ENCODE data around the gene PTPRR. TPM values are rescaled to one million over a fixed set of nuclear protein-coding genes. Genes with fewer than 3 reads are reported as not detected.

The PTPRR gene
- total RNA-seq, 4 donors from 2014 or later = not detected

- 56% methylated on average over 6 of the region's 6 CpGs for WGBS
- no peak for DNase-seq (ENCODE audit: low spot score in 2 of 2)
- H3K9me3 ChIP-seq = no peaks in the 10 kb centered on the region
Measured at GRCh38 chr12:70637303-70638085, 283.0 kb downstream of the PTPRR start, which contains the start of gene PTPRB. Gene PTPRB (minus strand): TSS chr12:70637429. CDS start chr12:70637395, 34 bp downstream.

GRCh38 chr12:70635755-70636154 lies 284.8 kb downstream of the PTPRR start:
- peak overlapping the region; percentile 27 for H3K4me3 ChIP-seq
- no peaks in the 10 kb centered on the region for H3K9me3 ChIP-seq
- WGBS = 89% methylated on average over 7 of the region's 7 CpGs
- no peaks in the 10 kb centered on the region for H3K4me1 ChIP-seq
- no peaks in the 10 kb centered on the region for H3K36me3 ChIP-seq
- no peaks in the 10 kb centered on the region for H3K27me3 ChIP-seq
- H3K27ac ChIP-seq = no peak overlapping the region
- DNase-seq (ENCODE audit: low spot score in 2 of 2) = no peak
- TF ChIP-seq CTCF (IDR thresholded peaks at IDR 0.05) (no peak), POLR2AphosphoS5 (IDR thresholded peaks at IDR 0.05) (no peak), EP300 (IDR thresholded peaks at IDR 0.05) (no peak), POLR2A (IDR thresholded peaks at IDR 0.05) (no peak)

More at GRCh38 chr12:70637303-70638085, 283.0 kb downstream of the PTPRR start, which contains the start of gene PTPRB:
- Histone ChIP-seq H3K27ac (peak within 1 kb of the TSS; percentile 55), H3K27me3 (no peaks in the 10 kb centered on the region), H3K4me3 (peak within 1 kb of the TSS; percentile 27), H3K4me1 (no peaks in the 10 kb centered on the region), H3K36me3 (no peaks in the 10 kb centered on the region)
- no peak for TF ChIP-seq POLR2AphosphoS5 (IDR thresholded peaks at IDR 0.05)
- no peak for TF ChIP-seq CTCF (IDR thresholded peaks at IDR 0.05)
- TF ChIP-seq POLR2A (IDR thresholded peaks at IDR 0.05) = no peak
- TF ChIP-seq EP300 (IDR thresholded peaks at IDR 0.05) = no peak

GRCh38 chr12:70628701-70629480 lies 291.6 kb downstream of the PTPRR start:
- 84% methylated on average over 3 of the region's 3 CpGs for WGBS
- H3K27ac ChIP-seq = no peak overlapping the region

GRCh38 chr12:70627677-70628076 lies 292.9 kb downstream of the PTPRR start:
- TF ChIP-seq POLR2A (IDR thresholded peaks at IDR 0.05) (no peak), POLR2AphosphoS5 (IDR thresholded peaks at IDR 0.05) (no peak), EP300 (IDR thresholded peaks at IDR 0.05) (no peak), CTCF (IDR thresholded peaks at IDR 0.05) (no peak)
- no peaks in the 10 kb centered on the region for H3K27me3 ChIP-seq
- no peak for DNase-seq (ENCODE audit: low spot score in 2 of 2)
- WGBS = 78% methylated on average over 5 of the region's 5 CpGs
- H3K4me1 ChIP-seq = no peaks in the 10 kb centered on the region
- no peaks in the 10 kb centered on the region for H3K9me3 ChIP-seq
- H3K27ac ChIP-seq = no peak overlapping the region
- H3K36me3 ChIP-seq = no peaks in the 10 kb centered on the region
- H3K4me3 ChIP-seq = no peak overlapping the region

More at GRCh38 chr12:70628701-70629480, 291.6 kb downstream of the PTPRR start:
- Histone ChIP-seq H3K9me3 (no peaks in the 10 kb centered on the region), H3K27me3 (no peaks in the 10 kb centered on the region), H3K36me3 (no peaks in the 10 kb centered on the region), H3K4me1 (no peaks in the 10 kb centered on the region), H3K4me3 (no peak overlapping the region)
- no peak for TF ChIP-seq CTCF (IDR thresholded peaks at IDR 0.05)
- TF ChIP-seq POLR2AphosphoS5 (IDR thresholded peaks at IDR 0.05) = no peak
- TF ChIP-seq POLR2A (IDR thresholded peaks at IDR 0.05) = no peak
- no peak for TF ChIP-seq EP300 (IDR thresholded peaks at IDR 0.05)
- DNase-seq (ENCODE audit: low spot score in 2 of 2) = no peak

- Histone ChIP-seq H3K27me3 (no peaks in the 10 kb centered on the region), H3K36me3 (no peaks in the 10 kb centered on the region), H3K9me3 (no peaks in the 10 kb centered on the region), H3K4me1 (no peaks in the 10 kb centered on the region), H3K27ac (no peak overlapping the region), H3K4me3 (no peak overlapping the region)
- TF ChIP-seq POLR2AphosphoS5 (IDR thresholded peaks at IDR 0.05) (no peak), POLR2A (IDR thresholded peaks at IDR 0.05) (no peak), CTCF (IDR thresholded peaks at IDR 0.05) (no peak), EP300 (IDR thresholded peaks at IDR 0.05) (no peak)
- DNase-seq (ENCODE audit: low spot score in 2 of 2) = no peak
- 92% methylated on average over 3 of the region's 3 CpGs for WGBS
Measured at GRCh38 chr12:70626180-70626579, 294.4 kb downstream of the PTPRR start.

Measured in suprapubic skin (tissue), 4 donors.